Suppressor macrophage treated with lipopolysaccharide for 4 hours (primary cell): ENCODE results near the gene TRPM8.
"Not testable (repeated sequence)": the region's sequence is repeated elsewhere in the genome, so short reads cannot be mapped to it uniquely, and the experiment has no call there.

ENCODE experiments used
- DNase-seq: peaks from one replicate; pipeline ENCODE4 v3.0.0-alpha.2; 2020

TRPM8 gene

GRCh38 chr2:233938676-233939370 is 21.6 kb downstream of the TRPM8 start:
- DNase-seq, result no peak

- DNase-seq, result peak; percentile 3
Observed at GRCh38 chr2:233940376-233941276, 23.5 kb downstream of the TRPM8 start.

- DNase-seq, result no peak
Observed at GRCh38 chr2:233942731-233943130, 25.6 kb downstream of the TRPM8 start.

- no peak for DNase-seq
Observed at GRCh38 chr2:233944269-233944668, 27.1 kb downstream of the TRPM8 start.

GRCh38 chr2:233944722-233945121 is 27.5 kb downstream of the TRPM8 start:
- DNase-seq, result no peak

- no peak for DNase-seq
Observed at GRCh38 chr2:233945146-233945545, 28.0 kb downstream of the TRPM8 start.

- no peak for DNase-seq
Observed at GRCh38 chr2:233950078-233950825, 33.1 kb downstream of the TRPM8 start.

GRCh38 chr2:233952335-233952734 is 35.2 kb downstream of the TRPM8 start:
- DNase-seq, result no peak

- DNase-seq, result no peak
Observed at GRCh38 chr2:233953087-233953801, 36.1 kb downstream of the TRPM8 start.

GRCh38 chr2:233960203-233960602 is 43.0 kb downstream of the TRPM8 start:
- DNase-seq, result no peak

GRCh38 chr2:233961905-233962304 is 44.7 kb downstream of the TRPM8 start:
- DNase-seq, result no peak

- no peak for DNase-seq
Observed at GRCh38 chr2:233964581-233964980, 47.4 kb downstream of the TRPM8 start.

- DNase-seq, result no peak
Observed at GRCh38 chr2:233965032-233965603, 47.9 kb downstream of the TRPM8 start.

GRCh38 chr2:233965646-233966045 is 48.5 kb downstream of the TRPM8 start:
- not testable (repeated sequence) for DNase-seq

GRCh38 chr2:233966388-233966787 is 49.2 kb downstream of the TRPM8 start:
- DNase-seq, result peak; percentile 16

- no peak for DNase-seq
Observed at GRCh38 chr2:233967164-233967563, 50.0 kb downstream of the TRPM8 start.

- DNase-seq, result no peak
Observed at GRCh38 chr2:233968556-233968955, 51.4 kb downstream of the TRPM8 start.

GRCh38 chr2:233972460-233972859 is 55.3 kb downstream of the TRPM8 start:
- DNase-seq, result not testable (repeated sequence)

- no peak for DNase-seq
Observed at GRCh38 chr2:233972941-233973575, 55.9 kb downstream of the TRPM8 start.

GRCh38 chr2:233973786-233974185 is 56.6 kb downstream of the TRPM8 start:
- DNase-seq, result no peak

GRCh38 chr2:233974530-233975071 is 57.4 kb downstream of the TRPM8 start:
- peak; percentile 11 for DNase-seq

- no peak for DNase-seq
Observed at GRCh38 chr2:233976087-233976486, 58.9 kb downstream of the TRPM8 start.
